PFSK-1 (cell line): ENCODE data around the gene AKAP6.

Source experiments
- FOXP2 ChIP-seq: optimal IDR thresholded peaks from 2 replicates; pipeline ENCODE3; 2011; ENCODE audit warnings: borderline replicate concordance, control low read depth, inconsistent platforms; ENCODE audit not compliant: insufficient read depth; ENCODE audit errors: extremely low read length, extremely low read depth
- POLR2AphosphoS5 ChIP-seq: IDR thresholded peaks from 2 replicates; pipeline ENCODE4 v1.6.1; 2012; ENCODE audit warnings: low read depth, mild to moderate bottlenecking, control low read depth, low read length, moderate library complexity
- SIN3A ChIP-seq: IDR thresholded peaks from 2 replicates; pipeline ENCODE4 v1.6.1; 2012; ENCODE audit warnings: mild to moderate bottlenecking, low read length, moderate library complexity, borderline replicate concordance; ENCODE audit not compliant: insufficient read depth
- TAF1 ChIP-seq: IDR thresholded peaks from 2 replicates; pipeline ENCODE4 v1.6.1; 2012; ENCODE audit warnings: low read length, control low read depth, borderline replicate concordance; ENCODE audit not compliant: insufficient read depth
- TF ChIP-seq, protein P1 (sequence below), 2 experiments: IDR thresholded peaks; 2 replicates each; pipeline versions ENCODE4 v1.6.1 to v1.8.0; 2011 to 2012; ENCODE audit warnings: low read depth in 2 of 2, low read length in 2 of 2, control low read depth in 1 of 2, inconsistent platforms in 1 of 2, mild to moderate bottlenecking in 1 of 2, moderate library complexity in 1 of 2; ENCODE audit not compliant: insufficient read depth in 1 of 2

Gene AKAP6

DNA sequence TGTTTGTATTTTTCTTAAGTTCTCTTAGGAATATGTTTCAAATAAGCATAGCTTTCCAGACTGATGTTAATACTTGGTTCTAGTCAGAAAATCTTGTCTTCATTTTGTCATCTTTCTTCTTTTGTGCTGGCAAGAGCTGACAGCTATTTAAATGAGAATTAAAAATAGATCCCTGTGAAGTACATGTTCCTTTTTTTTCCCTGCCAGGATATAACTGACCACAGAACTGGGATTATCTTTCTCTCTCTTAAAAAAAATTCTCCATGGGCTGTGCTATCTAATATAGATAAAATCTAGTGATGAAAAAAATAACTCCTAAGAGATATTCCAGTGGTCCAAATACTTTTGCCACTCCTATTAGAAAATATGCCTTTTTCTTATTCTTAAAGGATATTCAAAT is 163.4 kb downstream of the AKAP6 start:
- TF ChIP-seq POLR2AphosphoS5 = no peak
- no peak for TF ChIP-seq FOXP2

DNA sequence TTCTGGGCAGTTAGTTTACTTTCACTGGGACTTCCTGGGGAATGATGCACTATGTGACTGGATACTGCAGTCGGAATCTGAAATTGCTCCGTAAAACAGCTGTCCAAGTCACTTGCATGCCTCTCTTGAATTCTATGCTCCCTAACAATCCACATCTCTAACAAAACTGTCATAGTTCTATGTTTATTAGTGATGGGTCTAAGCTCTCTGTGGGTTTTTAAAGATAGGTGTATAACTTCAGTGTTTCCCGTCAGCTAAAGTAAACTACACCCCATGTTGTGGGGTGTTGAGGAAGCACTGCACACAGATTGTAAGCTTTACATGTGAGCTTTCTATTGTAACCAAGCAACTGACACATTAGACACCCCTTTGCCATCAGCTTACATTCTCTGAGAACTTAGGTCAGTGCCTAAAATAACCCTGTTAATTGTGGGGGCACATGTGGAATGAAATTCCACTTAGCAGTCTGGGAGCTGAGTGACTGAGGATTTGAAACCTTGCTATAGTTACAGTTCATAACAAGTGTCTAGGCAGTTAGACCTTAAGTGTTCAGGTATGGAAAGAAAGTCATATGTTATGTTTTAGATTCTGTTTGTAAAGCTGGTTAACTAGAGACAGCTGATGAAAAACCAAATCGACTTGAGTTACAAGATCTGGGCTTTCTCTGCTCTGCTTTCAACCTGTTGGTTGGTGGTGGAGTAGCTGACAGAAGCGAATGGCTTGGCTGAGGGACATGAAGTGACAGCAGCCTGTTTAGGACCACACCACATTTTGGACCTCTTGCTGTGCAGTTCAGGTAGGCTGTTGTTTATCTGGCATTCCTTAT is 165.7 kb downstream of the AKAP6 start:
- TF ChIP-seq FOXP2 (no peak), SIN3A (no peak), TAF1 (no peak), POLR2AphosphoS5 (no peak)
- TF ChIP-seq, protein P1, sequence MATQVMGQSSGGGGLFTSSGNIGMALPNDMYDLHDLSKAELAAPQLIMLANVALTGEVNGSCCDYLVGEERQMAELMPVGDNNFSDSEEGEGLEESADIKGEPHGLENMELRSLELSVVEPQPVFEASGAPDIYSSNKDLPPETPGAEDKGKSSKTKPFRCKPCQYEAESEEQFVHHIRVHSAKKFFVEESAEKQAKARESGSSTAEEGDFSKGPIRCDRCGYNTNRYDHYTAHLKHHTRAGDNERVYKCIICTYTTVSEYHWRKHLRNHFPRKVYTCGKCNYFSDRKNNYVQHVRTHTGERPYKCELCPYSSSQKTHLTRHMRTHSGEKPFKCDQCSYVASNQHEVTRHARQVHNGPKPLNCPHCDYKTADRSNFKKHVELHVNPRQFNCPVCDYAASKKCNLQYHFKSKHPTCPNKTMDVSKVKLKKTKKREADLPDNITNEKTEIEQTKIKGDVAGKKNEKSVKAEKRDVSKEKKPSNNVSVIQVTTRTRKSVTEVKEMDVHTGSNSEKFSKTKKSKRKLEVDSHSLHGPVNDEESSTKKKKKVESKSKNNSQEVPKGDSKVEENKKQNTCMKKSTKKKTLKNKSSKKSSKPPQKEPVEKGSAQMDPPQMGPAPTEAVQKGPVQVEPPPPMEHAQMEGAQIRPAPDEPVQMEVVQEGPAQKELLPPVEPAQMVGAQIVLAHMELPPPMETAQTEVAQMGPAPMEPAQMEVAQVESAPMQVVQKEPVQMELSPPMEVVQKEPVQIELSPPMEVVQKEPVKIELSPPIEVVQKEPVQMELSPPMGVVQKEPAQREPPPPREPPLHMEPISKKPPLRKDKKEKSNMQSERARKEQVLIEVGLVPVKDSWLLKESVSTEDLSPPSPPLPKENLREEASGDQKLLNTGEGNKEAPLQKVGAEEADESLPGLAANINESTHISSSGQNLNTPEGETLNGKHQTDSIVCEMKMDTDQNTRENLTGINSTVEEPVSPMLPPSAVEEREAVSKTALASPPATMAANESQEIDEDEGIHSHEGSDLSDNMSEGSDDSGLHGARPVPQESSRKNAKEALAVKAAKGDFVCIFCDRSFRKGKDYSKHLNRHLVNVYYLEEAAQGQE (IDR thresholded peaks at IDR 0.05; ENCODE audit: insufficient read depth in 1 of 2, low read depth in 2 of 2, low read length in 2 of 2) = no peak

DNA sequence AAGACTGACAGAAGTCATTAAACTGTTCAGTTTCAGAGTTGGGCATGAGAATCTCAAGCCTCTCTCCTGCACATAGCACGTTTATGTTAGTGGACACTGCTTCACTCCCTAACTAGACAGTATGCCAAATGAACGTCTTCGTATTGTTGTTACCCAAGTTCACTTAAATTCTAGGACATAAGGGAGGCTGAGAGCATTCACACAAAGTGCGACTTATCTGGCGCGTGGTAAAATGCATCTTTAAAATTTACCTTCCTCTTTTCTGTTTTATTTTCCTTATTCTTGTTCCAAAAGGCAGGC is 166.3 kb downstream of the AKAP6 start:
- no peak for TF ChIP-seq TAF1
- TF ChIP-seq, protein P1 (IDR thresholded peaks at IDR 0.05; ENCODE audit: insufficient read depth in 1 of 2, low read depth in 2 of 2, low read length in 2 of 2) = no peak

DNA sequence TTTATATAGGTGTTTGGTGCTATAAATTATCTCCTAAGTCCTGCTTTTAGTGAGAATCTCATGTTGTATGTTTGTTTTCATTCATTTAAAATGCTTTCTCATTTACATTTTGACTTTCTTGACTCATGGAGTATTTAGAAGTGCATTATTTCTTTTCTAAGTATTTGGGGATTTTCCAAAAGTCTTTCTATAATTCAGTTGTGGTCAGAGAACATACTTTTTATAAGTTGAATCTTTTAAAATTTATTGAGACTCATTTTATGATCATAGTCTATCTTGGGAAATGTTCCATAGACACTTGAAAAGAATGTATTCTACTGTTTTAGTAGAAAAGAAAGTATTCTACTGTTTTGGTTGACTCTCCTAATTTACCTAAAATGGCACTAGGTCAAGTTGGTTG is 168.2 kb downstream of the AKAP6 start:
- TF ChIP-seq SIN3A (no peak), POLR2AphosphoS5 (no peak), TAF1 (no peak), FOXP2 (no peak)
- TF ChIP-seq, protein P1 (IDR thresholded peaks at IDR 0.05; ENCODE audit: insufficient read depth in 1 of 2, low read depth in 2 of 2, low read length in 2 of 2) = no peak

DNA sequence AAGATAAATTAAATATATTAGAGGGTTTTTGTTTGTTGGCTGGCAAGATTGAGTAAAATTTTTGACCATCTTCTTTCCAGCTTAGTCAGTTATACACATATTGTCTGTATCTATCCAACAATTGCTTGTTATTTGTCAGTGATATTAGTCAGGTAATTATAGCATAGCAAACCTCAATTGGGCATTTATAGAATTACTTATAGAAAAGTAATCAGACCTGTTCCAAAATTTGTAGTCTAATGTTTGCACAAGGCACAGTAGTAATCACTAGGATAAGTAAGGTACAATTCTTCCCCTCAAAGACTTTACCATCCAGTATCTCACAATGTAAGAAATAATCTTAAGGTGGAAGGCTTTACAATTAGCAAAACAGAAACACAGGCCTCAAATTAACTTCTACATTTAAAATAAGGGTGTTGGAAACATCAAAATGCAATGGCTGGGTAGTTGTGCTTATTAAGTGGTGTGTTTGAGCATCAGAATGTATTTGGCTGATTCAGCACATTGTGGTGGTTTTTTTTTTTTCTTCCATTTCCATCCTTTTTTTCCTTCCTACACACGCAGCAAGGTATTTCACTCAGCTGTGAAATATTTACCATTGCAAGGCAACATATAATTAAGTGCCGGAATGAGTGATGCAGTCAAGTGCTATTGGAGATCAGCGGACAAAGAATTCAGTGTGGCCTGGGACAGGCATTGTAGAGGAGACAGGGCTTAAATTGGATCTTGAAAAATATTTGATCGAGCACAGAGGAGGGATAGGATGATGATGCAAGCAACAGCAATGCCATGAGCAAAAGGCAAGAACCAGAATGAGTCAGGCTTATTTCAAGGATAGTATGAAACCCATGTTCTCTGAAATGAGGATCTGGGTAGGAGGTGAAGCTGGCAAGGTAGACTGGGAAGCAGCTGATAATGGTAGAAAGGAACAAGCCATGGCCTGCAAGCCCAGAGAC is 178.2 kb downstream of the AKAP6 start:
- TF ChIP-seq, protein P1 (IDR thresholded peaks at IDR 0.05; ENCODE audit: insufficient read depth in 1 of 2, low read depth in 2 of 2, low read length in 2 of 2) = no peak
- no peak for TF ChIP-seq SIN3A
- TF ChIP-seq TAF1 = no peak
- TF ChIP-seq POLR2AphosphoS5 = no peak
- no peak for TF ChIP-seq FOXP2
